H1 (cell line): ENCODE measurements around the gene TCF4. TPM values are rescaled to one million over a fixed set of nuclear protein-coding genes. Genes with fewer than 3 reads are reported as not detected.

Experiments
- EGR1 ChIP-seq: IDR thresholded peaks from 2 replicates; pipeline ENCODE4 v1.6.1; 2011; ENCODE audit warnings: low read depth, low read length, borderline replicate concordance
- EZH2 ChIP-seq: fragments of 200-600 bp; sonication (generic); IDR thresholded peaks from 2 replicates; pipeline ENCODE4 v1.7.1; 2012; ENCODE audit warnings: low read depth, mild to moderate bottlenecking, moderate library complexity, low read length, inconsistent platforms; ENCODE audit not compliant: severe bottlenecking
- MAFK ChIP-seq: IDR thresholded peaks from 2 replicates; pipeline ENCODE4 v1.6.1; 2012; ENCODE audit warnings: low read depth, mild to moderate bottlenecking, improper control_type of control experiment, low read length
- ZNF274 ChIP-seq: IDR thresholded peaks from 2 replicates; pipeline ENCODE4 v1.7.0; 2012; ENCODE audit warnings: low read length, borderline replicate concordance; ENCODE audit errors: extremely low read depth
- polyA plus RNA-seq, 7 experiments: library from polyadenylated mRNA; depleted of rRNA in 3 of 7; stranded (reverse) in 5 of 7; unstranded in 2 of 7; fragments of >200 nt in 5 of 7; fragments of 200-250 nt in 2 of 7; gene quantifications; 1 replicate in 5 of 7; 2 replicates in 1 of 7; 4 replicates in 1 of 7; pipeline versions ENCODE4 v1.2.1 to v1.2.3, GENCODE V29; 2011 to 2013; ENCODE audit warnings: missing spikeins in 2 of 7, mixed read lengths in 2 of 7
- total RNA-seq: library from RNA; stranded (reverse); fragmentation: NEBNext Ultra II Directional; extraction: Animal tissue kit (Norgen Biotek cat#: 25700); gene quantifications from 2 replicates; pipeline ENCODE4 v1.2.1, GENCODE V29; 2021

The TCF4 gene
- total and polyA plus RNA-seq, 2 of the 8 experiments (the other 6 are each of a cell fraction or from before 2014, with no cell fraction given), result 59.3 to 118 TPM

GRCh38 chr18:55265130-55265675, 322.8 kb downstream of the TCF4 start (continued):
- TF ChIP-seq EGR1, result no peak
- no peak for TF ChIP-seq EZH2
- TF ChIP-seq ZNF274, result no peak
- TF ChIP-seq MAFK, result no peak
